Thyroid gland (tissue), 4 donors: ENCODE measurements around the gene MPZL2.

Experiments used
- POLR2A ChIP-seq, 2 donors: fragments of 450-650 bp; IDR thresholded peaks; one replicate each; pipeline ENCODE4 v1.6.1; 2017; ENCODE audit warnings: antibody characterized with exemption in 2 of 2, mild to moderate bottlenecking in 2 of 2, moderate library complexity in 1 of 2
- TF ChIP-seq, protein P1 (sequence below), 6 experiments: fragments of 200-600 bp in 3 of 6; fragments of 450-650 bp in 3 of 6; sonication (generic) in 3 of 6; IDR thresholded peaks; one replicate each; pipeline ENCODE4 v1.5.1; 2016 to 2019; ENCODE audit warnings: antibody characterized with exemption in 6 of 6, mild to moderate bottlenecking in 2 of 6, inconsistent platforms in 1 of 6, moderate library complexity in 1 of 6

DNA sequence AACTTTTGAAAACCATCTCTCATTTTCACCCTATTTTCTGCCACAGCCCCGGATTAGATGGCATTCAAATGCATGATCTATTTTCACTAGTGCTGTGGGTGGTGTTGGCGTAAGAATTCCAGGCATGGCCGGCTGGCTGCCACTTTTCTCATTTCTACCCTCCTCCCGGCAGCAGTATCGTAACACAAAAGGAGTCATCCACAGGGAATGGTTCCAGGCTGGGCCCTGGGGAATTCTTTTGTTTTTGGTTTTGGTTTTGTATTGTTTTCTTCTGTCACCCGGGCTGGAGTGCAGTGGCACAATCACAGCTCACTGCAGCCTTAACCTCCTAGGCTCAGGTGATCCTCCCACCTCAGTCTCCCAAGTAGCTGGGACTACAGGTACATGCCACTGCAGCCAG is 53.1 kb downstream of the MPZL2 start:
- no peak for TF ChIP-seq POLR2A (IDR thresholded peaks at IDR 0.05)
- TF ChIP-seq, protein P1, sequence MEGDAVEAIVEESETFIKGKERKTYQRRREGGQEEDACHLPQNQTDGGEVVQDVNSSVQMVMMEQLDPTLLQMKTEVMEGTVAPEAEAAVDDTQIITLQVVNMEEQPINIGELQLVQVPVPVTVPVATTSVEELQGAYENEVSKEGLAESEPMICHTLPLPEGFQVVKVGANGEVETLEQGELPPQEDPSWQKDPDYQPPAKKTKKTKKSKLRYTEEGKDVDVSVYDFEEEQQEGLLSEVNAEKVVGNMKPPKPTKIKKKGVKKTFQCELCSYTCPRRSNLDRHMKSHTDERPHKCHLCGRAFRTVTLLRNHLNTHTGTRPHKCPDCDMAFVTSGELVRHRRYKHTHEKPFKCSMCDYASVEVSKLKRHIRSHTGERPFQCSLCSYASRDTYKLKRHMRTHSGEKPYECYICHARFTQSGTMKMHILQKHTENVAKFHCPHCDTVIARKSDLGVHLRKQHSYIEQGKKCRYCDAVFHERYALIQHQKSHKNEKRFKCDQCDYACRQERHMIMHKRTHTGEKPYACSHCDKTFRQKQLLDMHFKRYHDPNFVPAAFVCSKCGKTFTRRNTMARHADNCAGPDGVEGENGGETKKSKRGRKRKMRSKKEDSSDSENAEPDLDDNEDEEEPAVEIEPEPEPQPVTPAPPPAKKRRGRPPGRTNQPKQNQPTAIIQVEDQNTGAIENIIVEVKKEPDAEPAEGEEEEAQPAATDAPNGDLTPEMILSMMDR (IDR thresholded peaks at IDR 0.05) = no peak
